ELR (cell line): ENCODE measurements around the gene GRAMD2A.

Experiments used
- DNase-seq: peaks from one replicate; pipeline ENCODE4 v3.0.0-alpha.2; 2015; ENCODE audit warnings: low read depth

Gene GRAMD2A

DNA sequence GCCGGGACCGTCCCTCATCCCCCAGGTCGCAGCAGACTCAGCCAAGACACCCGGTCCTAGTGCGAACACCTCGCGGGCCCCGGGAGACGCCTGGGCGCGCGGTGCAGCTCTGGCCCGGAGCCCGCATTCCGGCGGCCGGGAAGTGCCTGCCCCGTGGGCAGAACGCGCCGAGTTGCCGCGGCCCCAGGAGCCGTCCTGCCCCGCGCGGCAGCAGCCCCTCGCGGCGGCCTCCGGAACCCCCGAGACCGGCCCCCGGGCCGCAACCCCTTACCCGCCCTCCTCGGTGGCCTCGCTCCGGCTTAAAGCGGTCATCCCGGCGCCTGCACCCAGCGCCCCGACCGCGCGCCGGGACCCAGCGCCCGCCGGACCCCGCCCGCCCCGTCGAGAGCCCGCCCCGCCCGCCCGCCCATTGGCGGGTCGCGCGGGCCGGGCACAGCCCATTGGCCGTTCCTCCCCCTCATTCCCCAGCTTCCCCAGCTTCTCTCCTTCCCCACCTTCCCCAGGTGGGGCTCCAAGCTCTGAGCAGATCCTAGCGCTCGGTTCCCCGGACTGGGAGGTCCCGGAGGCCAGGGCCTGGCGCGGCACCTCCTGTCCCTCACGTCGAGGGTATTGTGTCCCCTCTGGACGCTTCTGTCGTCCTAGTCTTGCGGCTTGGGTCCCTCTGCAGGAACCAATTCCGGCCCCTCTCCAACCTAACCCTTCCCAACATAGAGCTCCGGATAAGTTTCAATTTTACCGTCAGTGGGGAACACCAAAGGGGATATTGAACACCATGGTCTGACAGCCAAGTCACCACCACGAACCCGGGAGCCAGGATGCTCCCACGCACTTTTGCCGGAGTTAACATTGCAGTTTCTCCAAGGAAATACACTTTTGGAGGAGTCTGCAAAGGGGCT is at the start of gene GRAMD2A:
GRAMD2A (minus strand) TSS at position 328 of the 896 bp plus-strand sequence.
- DNase-seq = peak; percentile 65

- no peak for DNase-seq
These were observed 45.3 kb upstream of the GRAMD2A start for GRCh38 chr15:72242775-72243370.

DNA sequence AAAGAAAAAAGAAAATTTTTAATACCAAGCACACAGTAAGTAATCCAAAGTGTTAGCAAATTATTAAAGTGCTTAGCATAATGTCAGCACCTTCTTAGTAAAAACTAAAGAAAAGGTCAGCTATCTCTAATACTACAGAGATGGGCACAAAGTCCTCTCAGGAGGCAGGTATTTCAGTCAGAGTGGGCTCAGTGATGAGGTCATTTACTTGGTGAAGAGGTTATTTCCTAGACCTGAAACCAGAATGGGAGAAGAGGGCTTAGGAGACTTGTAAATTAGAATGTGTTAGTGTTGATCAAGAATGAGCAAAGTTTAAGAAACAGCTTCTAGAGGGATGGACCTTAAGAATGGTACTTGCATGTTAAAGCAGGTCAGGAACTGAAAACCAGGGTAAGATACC is 42.1 kb upstream of the GRAMD2A start:
- DNase-seq = no peak

GRCh38 chr15:72238586-72238985 is 41.0 kb upstream of the GRAMD2A start:
- no peak for DNase-seq

DNA sequence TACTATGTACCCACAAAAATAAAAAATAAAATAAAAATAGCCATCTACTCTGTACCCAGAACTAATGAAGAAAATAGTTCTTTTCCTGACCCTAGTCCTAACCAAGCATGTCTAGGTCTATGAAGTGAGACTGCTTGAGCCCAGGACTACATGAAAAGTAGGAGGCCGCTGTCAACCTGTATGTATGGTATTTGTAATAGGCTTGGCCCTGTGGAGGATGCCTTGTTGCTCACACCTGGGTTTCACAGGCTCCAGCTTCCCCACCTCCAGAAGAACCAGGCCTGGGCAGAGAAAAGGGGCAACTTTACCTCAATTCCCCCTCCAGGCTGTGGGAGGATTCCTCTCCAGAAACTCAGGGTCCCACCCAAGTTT is 40.3 kb upstream of the GRAMD2A start:
- peak; percentile 33 for DNase-seq

- DNase-seq = peak; percentile 98
These were observed 39.7 kb upstream of the GRAMD2A start for GRCh38 chr15:72237029-72237852.

DNA sequence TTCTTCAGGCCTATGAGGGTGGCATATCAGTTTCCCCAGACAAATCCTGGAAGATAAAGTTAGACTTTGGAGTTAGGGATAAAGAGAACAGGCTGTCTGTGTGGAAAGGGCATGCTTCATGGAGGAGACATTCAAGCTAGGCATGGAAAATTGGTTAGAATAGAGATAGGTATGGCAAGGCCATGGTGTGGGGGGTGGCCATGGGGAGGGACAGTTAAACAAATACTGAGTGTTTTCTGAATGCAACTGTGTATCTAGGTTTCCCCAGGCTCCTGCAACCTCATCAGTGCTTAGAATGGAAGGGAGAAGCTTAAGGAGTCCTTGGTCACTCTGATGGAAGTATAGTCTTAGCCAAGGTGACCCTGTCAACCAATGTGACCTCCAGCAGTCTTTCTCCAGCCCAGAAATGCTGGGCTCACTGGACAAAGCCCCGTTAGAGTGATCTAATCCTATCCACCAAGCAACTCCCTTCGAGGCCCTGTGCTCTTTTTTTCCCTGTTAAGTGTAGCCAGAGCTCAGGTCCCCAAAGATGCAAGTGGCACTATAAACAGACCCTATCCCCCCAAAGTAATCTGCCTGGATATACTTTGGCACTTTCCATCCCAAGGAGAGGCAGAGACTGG is 38.9 kb upstream of the GRAMD2A start:
- no peak for DNase-seq

DNA sequence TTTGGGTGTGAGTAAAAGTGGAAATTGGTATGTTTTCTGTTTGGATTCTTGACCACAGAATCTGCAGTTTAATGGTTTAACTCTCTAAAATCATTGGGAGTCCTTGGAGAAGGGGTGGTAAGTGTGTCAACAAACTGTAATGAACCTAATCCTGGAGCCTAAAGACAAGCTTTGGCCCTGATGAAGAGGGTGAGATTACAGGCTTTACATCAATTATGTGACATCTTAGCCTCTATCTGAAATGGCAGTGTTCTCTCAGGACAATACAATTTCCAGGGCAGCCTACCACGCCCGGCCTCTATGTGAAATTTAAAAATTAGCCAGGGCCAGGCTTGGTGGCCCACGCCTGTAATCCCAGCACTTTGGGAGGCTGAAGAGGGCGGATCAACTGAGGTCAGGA is 37.7 kb upstream of the GRAMD2A start:
- no peak for DNase-seq

DNA sequence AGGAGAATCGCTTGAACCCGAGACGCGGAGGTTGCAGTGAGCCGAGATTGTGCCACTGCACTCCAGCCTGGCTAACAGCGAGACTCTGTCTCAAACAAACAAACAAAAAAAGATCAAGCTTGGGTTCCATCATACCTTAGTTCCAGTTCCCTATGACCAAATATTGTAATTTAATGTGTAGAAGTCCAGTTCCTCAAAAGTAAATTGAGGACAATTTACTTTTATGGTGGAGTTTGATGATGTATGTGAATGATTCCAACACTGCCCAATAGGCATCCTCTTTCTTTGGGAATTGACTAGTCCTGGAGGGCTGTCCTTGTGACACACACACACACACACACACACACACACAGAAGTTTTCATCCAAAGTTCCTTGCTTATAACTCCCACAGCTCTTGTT is 36.2 kb upstream of the GRAMD2A start:
- no peak for DNase-seq

GRCh38 chr15:72231833-72232478 is 34.4 kb upstream of the GRAMD2A start:
- peak; percentile 87 for DNase-seq

- DNase-seq = peak; percentile 98
These were observed 33.7 kb upstream of the GRAMD2A start, which contains the start of gene PKM for GRCh38 chr15:72231066-72231832. Gene PKM (minus strand): TSS chr15:72231190. CDS start chr15:72219097, 12,093 bp downstream.

DNA sequence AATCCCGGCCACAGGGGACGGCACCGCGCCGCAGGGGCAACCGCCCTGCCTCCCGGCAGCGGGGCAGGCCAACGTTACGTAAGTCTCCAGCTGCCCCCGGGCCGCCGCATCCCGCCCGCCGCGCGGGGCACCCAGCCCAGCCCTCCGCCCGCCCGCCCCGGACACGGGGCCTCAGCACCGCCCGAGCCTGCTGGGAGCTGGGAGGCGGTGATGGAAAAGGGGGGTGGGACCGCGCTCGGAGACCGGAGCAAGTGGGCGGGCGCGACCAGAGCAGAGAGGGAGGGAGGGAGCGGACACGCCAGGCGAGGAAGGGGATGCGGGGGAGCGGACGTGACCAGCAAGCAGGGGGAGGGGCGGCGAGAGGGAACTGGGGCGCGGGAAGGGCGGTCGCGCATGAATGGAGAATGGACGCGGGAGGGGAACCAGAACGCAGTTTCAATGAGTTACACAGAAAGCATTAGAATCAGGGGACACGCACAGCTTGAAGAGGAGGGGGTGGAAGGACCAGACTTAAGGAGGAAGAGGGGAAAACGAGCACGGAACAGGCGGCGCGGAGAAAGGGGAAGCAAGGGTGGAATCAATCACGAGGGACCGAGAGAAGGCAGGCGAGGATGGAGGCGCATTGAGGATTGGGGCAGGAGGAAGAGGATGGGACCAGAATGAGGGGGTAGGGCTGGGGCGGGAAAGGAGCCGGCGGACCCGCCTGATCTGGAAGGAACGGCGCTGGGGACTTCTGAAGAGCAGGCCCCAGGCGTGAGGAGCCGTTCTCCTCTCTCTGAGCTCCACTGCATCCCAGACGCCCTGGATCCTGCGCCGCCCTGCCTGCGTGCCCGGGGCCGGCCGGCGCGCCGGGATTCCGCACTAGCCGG is 32.8 kb upstream of the GRAMD2A start:
- DNase-seq = peak; percentile 89

GRCh38 chr15:72229947-72230196 is 32.3 kb upstream of the GRAMD2A start:
- no peak for DNase-seq

GRCh38 chr15:72229076-72229946 is 31.7 kb upstream of the GRAMD2A start:
- DNase-seq = no peak

- no peak for DNase-seq
These were observed 30.1 kb upstream of the GRAMD2A start for GRCh38 chr15:72227720-72228119.

DNA sequence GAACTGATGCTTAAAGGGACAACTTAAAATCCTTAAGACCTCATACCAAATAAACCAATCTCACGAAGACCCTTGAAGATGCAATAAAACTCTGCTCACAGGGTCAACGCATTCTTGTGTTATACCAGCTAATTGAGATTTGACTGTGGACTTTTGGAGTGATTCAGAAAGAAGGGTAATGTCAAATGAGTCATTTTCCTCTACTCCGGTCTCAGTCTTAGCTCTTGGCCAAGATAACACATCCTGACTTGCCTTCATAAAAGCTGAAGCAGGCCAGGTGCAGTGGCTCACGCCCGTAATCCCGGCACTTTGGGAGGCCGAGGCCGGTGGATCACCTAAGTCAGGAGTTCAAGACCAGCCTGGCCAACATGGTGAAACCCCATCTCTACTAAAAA is 29.6 kb upstream of the GRAMD2A start:
- DNase-seq = peak; percentile 93

DNA sequence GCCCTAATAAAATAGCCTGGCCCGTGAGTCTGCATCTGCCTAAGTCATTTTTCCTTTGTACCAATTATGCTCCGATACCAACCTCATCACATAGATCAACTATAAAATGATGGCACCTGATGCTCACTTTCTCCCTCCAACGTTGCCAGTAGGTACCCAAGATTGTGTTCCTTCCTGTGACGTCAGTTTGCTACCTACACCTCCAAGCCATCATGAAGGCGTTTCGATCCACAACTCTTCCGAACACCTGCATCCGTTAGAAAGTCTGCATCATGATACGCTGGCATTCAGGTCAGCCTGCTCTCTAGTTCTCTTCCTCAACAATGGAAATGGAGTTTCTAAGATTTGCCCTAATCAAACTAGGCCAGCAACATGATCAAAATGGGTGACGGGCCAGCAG is 25.7 kb upstream of the GRAMD2A start:
- DNase-seq = no peak

DNA sequence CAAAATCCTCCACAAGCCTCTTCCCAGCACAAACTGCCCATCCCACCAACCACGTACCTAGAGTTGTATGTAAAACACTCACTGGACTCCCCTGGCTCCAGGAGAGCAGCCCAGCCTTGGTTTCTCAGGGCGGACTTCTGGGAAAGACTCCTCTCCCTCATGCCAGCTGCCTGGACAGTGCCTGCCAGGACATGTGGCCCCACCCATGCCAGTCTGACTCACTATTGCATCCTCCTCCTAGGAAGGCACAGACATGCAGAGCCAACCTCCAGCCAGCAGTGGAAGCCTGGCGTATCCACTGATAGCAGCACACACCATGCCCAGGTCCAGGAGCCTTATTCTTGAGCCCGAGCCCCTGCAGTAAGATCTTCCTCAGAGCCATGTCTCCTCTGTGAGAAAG is 24.8 kb upstream of the GRAMD2A start:
- peak; percentile 48 for DNase-seq

GRCh38 chr15:72220687-72221086 is 23.1 kb upstream of the GRAMD2A start:
- no peak for DNase-seq
